Lung (tissue), 12 donors: ENCODE measurements around the gene GTPBP4. TPM values are rescaled to one million over a fixed set of nuclear protein-coding genes. Genes with fewer than 3 reads are reported as not detected.

Source experiments
- ATAC-seq: fragments of 200-7000 bp; cut with Tn5 transposase; one replicate; pipeline ENCODE4 v1.9.1; 2020; ENCODE audit warnings: moderate number of reproducible peaks; ENCODE audit not compliant: insufficient read depth, low FRiP score
- DNase-seq, 3 donors: peaks; one replicate each; pipeline ENCODE4 v3.0.0-alpha.2; 2013 to 2017
- H3K27ac ChIP-seq, 2 donors: one replicate each; pipeline ENCODE4 v1.5.1; 2013; ENCODE audit warnings: mild to moderate bottlenecking in 2 of 2, moderate library complexity in 2 of 2, control low read depth in 1 of 2, inconsistent platforms in 1 of 2, low read depth in 1 of 2, low read length in 1 of 2
- H3K27me3 ChIP-seq, 3 donors: one replicate each; pipeline ENCODE4 v1.5.1; 2013; ENCODE audit warnings: low read length in 2 of 3; ENCODE audit not compliant: control insufficient read depth in 3 of 3, insufficient read depth in 3 of 3
- H3K36me3 ChIP-seq, 4 donors: one replicate each; pipeline ENCODE4 v1.5.1; 2013; ENCODE audit warnings: low read length in 4 of 4, mild to moderate bottlenecking in 1 of 4, moderate library complexity in 1 of 4; ENCODE audit not compliant: control insufficient read depth in 4 of 4, insufficient read depth in 4 of 4
- H3K4me1 ChIP-seq, 5 donors: one replicate each; pipeline ENCODE4 v1.5.1; 2013; ENCODE audit warnings: low read length in 5 of 5, mild to moderate bottlenecking in 2 of 5, moderate library complexity in 1 of 5; ENCODE audit not compliant: control insufficient read depth in 5 of 5, insufficient read depth in 5 of 5
- H3K4me3 ChIP-seq: one replicate; pipeline ENCODE4 v1.5.1; 2013; ENCODE audit warnings: mild to moderate bottlenecking, control low read depth, moderate library complexity
- H3K9ac ChIP-seq, 2 donors: one replicate each; pipeline ENCODE4 v1.5.1; 2013; ENCODE audit warnings: low read length in 2 of 2, control low read depth in 1 of 2; ENCODE audit not compliant: insufficient read depth in 1 of 2
- H3K9me3 ChIP-seq, 4 donors: one replicate each; pipeline ENCODE4 v1.5.1; 2013; ENCODE audit warnings: low read length in 3 of 4, mild to moderate bottlenecking in 1 of 4, moderate library complexity in 1 of 4; ENCODE audit not compliant: control insufficient read depth in 4 of 4, insufficient read depth in 3 of 4
- CTCF ChIP-seq: IDR thresholded peaks from 2 replicates; pipeline ENCODE4 v1.5.1; 2012; ENCODE audit warnings: mild to moderate bottlenecking; ENCODE audit errors: control extremely low read depth, extremely low read depth
- WGBS, 2 donors: extraction: QIAGEN DNeasy Blood & Tissue Kit; methylation state at CpG; one replicate each; pipeline ENCODE4 v1.1.7; 2013; 5-methylcytosine and 5-hydroxymethylcytosine counted together
- polyA plus RNA-seq, 2 donors: library from polyadenylated mRNA; stranded (reverse); fragments of 200-250 nt; gene quantifications; one replicate each; pipeline ENCODE4 v1.2.1, GENCODE V29; 2013
- total RNA-seq, 2 donors: library from RNA; depleted of rRNA in 1 of 2; stranded (reverse); fragments of >200 nt in 1 of 2; gene quantifications; one replicate each; pipeline ENCODE4 v1.2.1, GENCODE V29; 2014 to 2021
- donor health status: control.
- donor health status: control.
- donor health status: Bipolar disorder and iron deficiency.
- donor health status: healthy.
- donor health status: DM: yes; HTN: yes; CAD: no.

The GTPBP4 gene
- total and polyA plus RNA-seq, 4 donors = 17.6 to 43.6 (median 39.1) TPM

GRCh38 chr10:976316-976715 is 11.9 kb upstream of the GTPBP4 start:
- Histone ChIP-seq H3K4me3 (no peak overlapping the region), H3K27ac (no peak overlapping the region), H3K36me3 (peaks cover 0 to 4% (median under 1%) of the 10 kb centered on the region in 4 donors), H3K4me1 (peaks cover 0 to 10% (median 6%) of the 10 kb centered on the region in 5 donors), H3K27me3 (no peaks in the 10 kb centered on the region), H3K9me3 (peaks cover 0 to 13% (median 8%) of the 10 kb centered on the region in 4 donors), H3K9ac (no peak overlapping the region)
- WGBS, 2 donors = 94 to 96% methylated on average over 22 of the region's 22 CpGs
- no peak for TF ChIP-seq CTCF
- no peak for DNase-seq
- no peak for ATAC-seq

- H3K4me3 ChIP-seq = no peak overlapping the region
- no peak for TF ChIP-seq CTCF
- H3K27ac ChIP-seq = peak overlapping the region in 1 of 2 donors; percentile 9
- no peak overlapping the region for H3K9ac ChIP-seq
- no peaks in the 10 kb centered on the region for H3K4me1 ChIP-seq
- DNase-seq (no peak), ATAC-seq (no peak)
- H3K36me3 ChIP-seq = peaks cover 0 to 4% (median under 1%) of the 10 kb centered on the region in 4 donors
- no peaks in the 10 kb centered on the region for H3K27me3 ChIP-seq
- WGBS, 2 donors = 92 to 94% methylated on average over 2 of the region's 2 CpGs
- H3K9me3 ChIP-seq = peaks cover 0 to 13% (median 8%) of the 10 kb centered on the region in 4 donors
These were observed 9.3 kb upstream of the GTPBP4 start for GRCh38 chr10:978826-979421.

- Histone ChIP-seq H3K9me3 (peaks cover 0 to 13% (median 8%) of the 10 kb centered on the region in 4 donors), H3K36me3 (peaks cover 0 to 4% (median under 1%) of the 10 kb centered on the region in 4 donors), H3K27me3 (no peaks in the 10 kb centered on the region), H3K9ac (no peak overlapping the region), H3K4me1 (peaks cover 0 to 1% (median 0%) of the 10 kb centered on the region in 5 donors), H3K4me3 (no peak overlapping the region), H3K27ac (no peak overlapping the region)
- ATAC-seq (no peak), DNase-seq (no peak)
- no peak for TF ChIP-seq CTCF
- 96 to 99% methylated on average over 5 of the region's 5 CpGs for WGBS, 2 donors
These were observed 7.7 kb upstream of the GTPBP4 start for GRCh38 chr10:980468-981093.
